Measurements from ENCODE around the gene ZNF396.

DNA sequence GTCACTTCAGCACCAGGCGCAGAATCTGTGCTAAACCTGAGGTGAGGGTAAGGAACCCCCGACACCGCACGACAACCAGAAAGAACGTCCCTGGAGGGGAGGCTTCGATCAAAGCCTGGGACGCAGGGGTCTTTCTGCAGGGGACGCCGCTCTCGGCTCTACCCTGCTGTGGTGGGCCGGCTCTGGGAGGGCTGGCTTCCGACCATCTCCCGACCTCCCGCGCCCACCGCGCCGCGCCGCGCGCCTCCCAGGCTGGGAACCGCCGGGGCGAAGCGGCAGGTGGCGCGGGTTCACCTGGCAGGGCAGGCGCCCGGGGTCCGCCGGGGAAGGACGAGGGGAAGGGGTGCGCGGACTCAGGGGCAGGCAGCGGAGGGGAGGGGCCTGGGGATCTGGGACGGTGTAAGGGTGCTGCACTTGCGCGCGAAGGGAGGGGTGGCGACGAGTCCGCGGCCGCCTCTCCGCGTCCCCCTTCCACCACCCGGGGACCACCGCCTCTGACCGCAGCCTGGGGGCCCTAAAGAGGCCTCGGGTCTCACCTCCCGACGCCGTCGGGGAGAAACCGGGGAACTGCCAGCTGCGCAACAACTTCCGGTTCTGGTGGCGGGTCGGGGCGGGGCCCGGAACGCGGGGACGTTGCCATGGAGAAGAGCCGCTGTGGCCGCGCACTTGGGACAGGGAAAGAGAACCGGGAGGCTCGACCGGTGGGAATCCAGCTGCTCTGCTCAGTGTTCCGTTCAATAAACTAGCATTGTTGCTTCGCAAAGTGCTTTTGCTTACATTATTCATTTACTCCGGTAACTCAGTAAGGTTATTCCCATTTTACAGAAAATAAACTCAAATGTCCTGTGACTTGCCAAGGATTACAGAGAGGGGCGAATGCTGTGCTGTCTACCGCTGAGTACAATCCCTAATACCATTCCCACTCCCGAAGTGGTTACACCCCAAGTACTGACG lies at the start of gene ZNF396:
- TF ChIP-seq, protein P1, sequence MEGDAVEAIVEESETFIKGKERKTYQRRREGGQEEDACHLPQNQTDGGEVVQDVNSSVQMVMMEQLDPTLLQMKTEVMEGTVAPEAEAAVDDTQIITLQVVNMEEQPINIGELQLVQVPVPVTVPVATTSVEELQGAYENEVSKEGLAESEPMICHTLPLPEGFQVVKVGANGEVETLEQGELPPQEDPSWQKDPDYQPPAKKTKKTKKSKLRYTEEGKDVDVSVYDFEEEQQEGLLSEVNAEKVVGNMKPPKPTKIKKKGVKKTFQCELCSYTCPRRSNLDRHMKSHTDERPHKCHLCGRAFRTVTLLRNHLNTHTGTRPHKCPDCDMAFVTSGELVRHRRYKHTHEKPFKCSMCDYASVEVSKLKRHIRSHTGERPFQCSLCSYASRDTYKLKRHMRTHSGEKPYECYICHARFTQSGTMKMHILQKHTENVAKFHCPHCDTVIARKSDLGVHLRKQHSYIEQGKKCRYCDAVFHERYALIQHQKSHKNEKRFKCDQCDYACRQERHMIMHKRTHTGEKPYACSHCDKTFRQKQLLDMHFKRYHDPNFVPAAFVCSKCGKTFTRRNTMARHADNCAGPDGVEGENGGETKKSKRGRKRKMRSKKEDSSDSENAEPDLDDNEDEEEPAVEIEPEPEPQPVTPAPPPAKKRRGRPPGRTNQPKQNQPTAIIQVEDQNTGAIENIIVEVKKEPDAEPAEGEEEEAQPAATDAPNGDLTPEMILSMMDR (IDR thresholded peaks at IDR 0.05): no peak
- TF ChIP-seq POLR2A (IDR thresholded peaks at IDR 0.05): peak in 2 of 3 donors; percentile 51 to 65
